Measurements from ENCODE around the gene SESN3.

DNA sequence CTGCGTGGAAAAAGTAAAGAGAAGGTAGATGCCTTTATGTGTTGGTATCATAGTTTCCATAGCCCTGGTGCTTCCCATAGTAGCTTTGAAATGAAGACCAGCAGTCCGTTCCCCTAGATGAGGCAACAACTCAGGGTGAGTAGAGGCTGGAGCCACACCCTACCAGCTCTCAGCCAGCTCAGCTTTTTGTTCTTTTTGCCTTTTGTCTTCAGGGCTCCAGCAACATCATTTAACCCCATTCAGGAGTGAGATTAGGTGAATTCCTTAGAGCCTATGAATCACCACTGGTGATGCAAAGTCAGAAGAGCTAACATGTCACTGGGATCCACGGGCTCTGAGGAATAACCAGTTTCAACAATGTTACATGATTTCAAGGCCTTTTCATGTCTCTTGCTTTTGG lies 14.0 kb upstream of the SESN3 start:
- TF ChIP-seq ELF4 (IDR thresholded peaks at IDR 0.05) = no peak
- no peak for TF ChIP-seq FOXK2 (IDR thresholded peaks at IDR 0.05)

Data from HEK293T (cell line).